OCI-LY1 (cell line): ENCODE data around the gene OPN1MW2.
"Not testable (repeated sequence)": the region's sequence is repeated elsewhere in the genome, so short reads cannot be mapped to it uniquely, and the experiment has no call there.

Source experiments
- H2AFZ ChIP-seq: fragments of 200-600 bp; sonication (generic), shearing (Covaris generic); 2 replicates; pipeline ENCODE4 v1.6.0; 2014; ENCODE audit warnings: antibody characterized with exemption, mild to moderate bottlenecking, low read length
- H3F3A ChIP-seq: fragments of 200-600 bp; sonication (generic), shearing (Covaris generic); 2 replicates; pipeline ENCODE4 v1.6.0; 2014; ENCODE audit warnings: mild to moderate bottlenecking, antibody characterized with exemption, low read length, moderate library complexity; ENCODE audit not compliant: insufficient read depth
- H3K27ac ChIP-seq: fragments of 200-600 bp; sonication (generic); 2 replicates; pipeline ENCODE4 v1.5.1; 2014; ENCODE audit warnings: low read length, mixed run types, mild to moderate bottlenecking, low read depth; ENCODE audit not compliant: poor library complexity, severe bottlenecking
- H3K27me3 ChIP-seq: fragments of 200-600 bp; sonication (generic); 2 replicates; pipeline ENCODE4 v1.6.0; 2014; ENCODE audit warnings: antibody characterized with exemption, mild to moderate bottlenecking, low read length, moderate library complexity; ENCODE audit not compliant: insufficient read depth
- H3K36me3 ChIP-seq: fragments of 200-600 bp; sonication (generic); 2 replicates; pipeline ENCODE4 v1.6.1; 2014; ENCODE audit warnings: mild to moderate bottlenecking, antibody characterized with exemption, low read length, moderate library complexity, mixed read lengths; ENCODE audit not compliant: insufficient read depth
- H3K4me1 ChIP-seq: fragments of 200-600 bp; sonication (generic); 2 replicates; pipeline ENCODE4 v1.5.1; 2014; ENCODE audit warnings: mild to moderate bottlenecking, low read length, moderate library complexity; ENCODE audit not compliant: insufficient read depth, severe bottlenecking
- H3K4me2 ChIP-seq: fragments of 200-600 bp; sonication (generic), shearing (Covaris generic); 2 replicates; pipeline ENCODE4 v1.6.1; 2014; ENCODE audit warnings: low read length
- H3K4me3 ChIP-seq: fragments of 200-600 bp; sonication (generic); 2 replicates; pipeline ENCODE4 v1.5.1; 2014; ENCODE audit warnings: low read length, low read depth, mild to moderate bottlenecking, mixed read lengths; ENCODE audit not compliant: poor library complexity, severe bottlenecking
- H3K79me2 ChIP-seq: fragments of 200-600 bp; shearing (Covaris generic); 2 replicates; pipeline ENCODE4 v1.6.1; 2016; ENCODE audit warnings: mixed run types, low read length, mixed read lengths; ENCODE audit not compliant: insufficient read depth
- H3K9ac ChIP-seq: fragments of 200-600 bp; sonication (generic), shearing (Covaris generic); 2 replicates; pipeline ENCODE4 v1.6.1; 2014; ENCODE audit warnings: mild to moderate bottlenecking, low read length, mixed read lengths
- H3K9me2 ChIP-seq: fragments of 200-600 bp; sonication (generic), shearing (Covaris generic); 2 replicates; pipeline ENCODE4 v1.6.1; 2014; ENCODE audit warnings: low read depth, mild to moderate bottlenecking, low read length, mixed read lengths
- H3K9me3 ChIP-seq: fragments of 200-600 bp; shearing (Covaris generic); 2 replicates; pipeline ENCODE4 v1.6.1; 2014; ENCODE audit warnings: low read length, mixed read lengths
- H4K20me1 ChIP-seq: fragments of 200-600 bp; sonication (generic), shearing (Covaris generic); 2 replicates; pipeline ENCODE4 v1.6.0; 2016; ENCODE audit warnings: mild to moderate bottlenecking, low read length; ENCODE audit not compliant: insufficient read depth

Gene OPN1MW2

DNA sequence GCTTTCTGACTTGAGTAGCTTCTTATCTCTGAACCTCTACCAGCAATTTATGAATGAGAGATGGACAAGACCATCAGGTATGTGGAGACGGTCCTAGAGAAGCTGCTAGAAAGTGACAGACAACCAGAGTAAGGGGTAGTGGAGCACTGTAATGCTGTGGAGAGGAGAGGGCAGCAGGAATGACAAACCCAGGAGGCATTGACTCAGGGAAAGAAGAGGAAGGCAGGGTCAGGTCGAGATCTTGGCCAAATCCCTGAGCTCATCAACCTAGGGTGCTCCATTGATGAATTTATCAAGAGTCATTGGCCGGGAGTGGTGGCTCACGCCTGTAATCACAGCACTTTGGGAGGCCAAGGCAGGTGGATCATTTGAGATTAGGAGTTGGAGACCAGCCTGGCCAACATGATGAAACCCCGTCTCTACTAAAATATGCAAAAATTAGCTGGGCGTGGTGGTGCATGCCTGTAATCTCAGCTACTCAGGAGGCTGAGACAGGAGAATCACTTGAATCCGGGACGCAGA lies 20.5 kb downstream of the OPN1MW2 start:
- H3K9me2 ChIP-seq, H3K27ac ChIP-seq, H3K4me3 ChIP-seq, H3K79me2 ChIP-seq, H4K20me1 ChIP-seq, H3K27me3 ChIP-seq, H3F3A ChIP-seq, H3K9me3 ChIP-seq, H3K9ac ChIP-seq, H3K36me3 ChIP-seq, H3K4me2 ChIP-seq, H2AFZ ChIP-seq, H3K4me1 ChIP-seq: not testable (repeated sequence)

DNA sequence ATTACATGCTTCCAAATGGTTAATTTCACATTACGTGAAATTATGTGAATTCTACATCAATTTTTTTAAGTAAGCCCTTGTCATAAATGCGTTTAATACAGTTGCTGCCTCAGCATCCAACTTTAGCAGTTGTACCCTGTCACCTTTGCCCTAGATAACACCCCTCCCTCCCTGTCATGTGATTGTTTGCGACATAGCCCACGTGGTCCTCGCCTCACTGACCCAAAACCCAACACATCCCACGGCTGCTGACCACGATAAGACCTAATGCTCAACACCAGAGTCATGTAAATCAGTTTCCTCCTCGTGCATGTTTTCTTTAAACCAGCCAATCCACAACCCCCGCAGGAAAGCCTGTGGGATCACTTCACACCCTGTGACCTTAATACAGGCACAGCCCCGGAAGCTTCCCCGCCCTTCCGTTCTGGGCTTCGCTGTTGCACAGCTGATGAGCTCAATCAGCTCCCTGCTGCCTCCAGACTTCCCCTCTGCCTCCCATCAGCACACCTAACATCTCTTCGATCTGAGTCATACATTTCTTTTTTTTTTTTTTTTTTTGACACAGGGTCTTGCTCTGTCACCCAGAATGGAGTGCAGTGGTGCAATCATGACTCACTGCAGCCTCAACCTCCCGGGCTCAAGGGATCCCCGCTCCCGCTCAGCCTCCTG lies 28.0 kb downstream of the OPN1MW2 start:
- not testable (repeated sequence) for H3K4me2 ChIP-seq, H3K9me2 ChIP-seq, H3K4me1 ChIP-seq, H3K9ac ChIP-seq, H2AFZ ChIP-seq, H3K79me2 ChIP-seq, H3F3A ChIP-seq, H3K27ac ChIP-seq, H3K27me3 ChIP-seq, H3K9me3 ChIP-seq, H3K36me3 ChIP-seq, H3K4me3 ChIP-seq, H4K20me1 ChIP-seq

DNA sequence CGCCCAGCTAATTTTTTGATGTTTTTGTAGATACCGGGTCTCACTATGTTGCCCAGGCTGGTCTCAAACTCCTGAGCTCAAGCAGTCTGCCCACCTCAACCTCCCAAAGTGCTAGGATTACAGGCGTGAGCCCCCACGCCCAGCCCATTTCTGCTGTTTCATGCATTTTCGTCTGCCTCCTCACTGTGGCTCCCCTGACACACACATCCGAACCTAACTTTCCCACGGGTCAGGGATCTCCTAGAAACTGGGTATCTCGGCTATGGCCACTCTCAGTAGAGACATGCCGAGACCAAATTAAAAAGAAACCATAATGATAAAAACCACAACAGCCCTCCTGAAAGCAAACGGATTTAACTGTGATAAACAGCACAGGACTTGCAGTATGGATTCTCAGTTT lies 28.5 kb downstream of the OPN1MW2 start:
- not testable (repeated sequence) for H3K4me1 ChIP-seq, H3K9me3 ChIP-seq, H4K20me1 ChIP-seq, H3K9ac ChIP-seq, H2AFZ ChIP-seq, H3K27ac ChIP-seq, H3K9me2 ChIP-seq, H3F3A ChIP-seq, H3K4me3 ChIP-seq, H3K27me3 ChIP-seq, H3K4me2 ChIP-seq, H3K36me3 ChIP-seq, H3K79me2 ChIP-seq

DNA sequence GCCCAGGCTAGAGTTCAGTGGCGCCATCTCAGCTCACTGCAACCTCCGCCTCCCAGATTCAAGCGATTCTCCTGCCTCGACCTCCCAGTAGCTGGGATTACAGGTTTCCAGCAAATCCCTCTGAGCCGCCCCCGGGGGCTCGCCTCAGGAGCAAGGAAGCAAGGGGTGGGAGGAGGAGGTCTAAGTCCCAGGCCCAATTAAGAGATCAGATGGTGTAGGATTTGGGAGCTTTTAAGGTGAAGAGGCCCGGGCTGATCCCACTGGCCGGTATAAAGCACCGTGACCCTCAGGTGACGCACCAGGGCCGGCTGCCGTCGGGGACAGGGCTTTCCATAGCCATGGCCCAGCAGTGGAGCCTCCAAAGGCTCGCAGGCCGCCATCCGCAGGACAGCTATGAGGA lies 37.7 kb downstream of the OPN1MW2 start, which contains the start of gene OPN1MW3:
Gene OPN1MW3, plus strand, starts transcription at position 301 of the 400 bp plus-strand sequence. Its CDS starts 38 bp downstream, at position 339.
- H3K9me2 ChIP-seq, H3K4me3 ChIP-seq, H3K4me1 ChIP-seq, H2AFZ ChIP-seq, H3K9ac ChIP-seq, H3F3A ChIP-seq, H3K79me2 ChIP-seq, H3K36me3 ChIP-seq, H3K4me2 ChIP-seq, H3K9me3 ChIP-seq, H4K20me1 ChIP-seq, H3K27me3 ChIP-seq, H3K27ac ChIP-seq: not testable (repeated sequence)

DNA sequence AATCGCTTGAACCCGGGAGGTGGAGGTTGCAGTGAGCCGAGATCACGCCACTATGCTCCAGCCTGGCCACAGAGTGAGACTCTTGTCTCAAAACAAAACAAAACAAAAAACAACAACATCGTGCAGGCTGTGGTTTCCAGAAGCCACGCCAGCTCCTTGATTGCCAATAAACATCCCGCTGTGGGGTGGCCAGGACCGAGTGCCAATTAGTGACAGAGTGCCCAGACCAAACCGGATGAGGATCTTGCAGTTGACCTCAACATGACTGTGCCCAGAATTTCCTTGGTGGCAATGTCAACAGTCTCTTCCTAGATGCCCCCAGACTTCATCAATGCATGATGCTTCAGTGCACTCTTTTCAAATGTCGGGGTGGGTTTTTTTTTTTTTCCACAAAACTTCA lies 39.2 kb downstream of the OPN1MW2 start:
- H2AFZ ChIP-seq, H3K27ac ChIP-seq, H3K9ac ChIP-seq, H3K79me2 ChIP-seq, H3K9me2 ChIP-seq, H3K27me3 ChIP-seq, H3K9me3 ChIP-seq, H3K4me1 ChIP-seq, H4K20me1 ChIP-seq, H3K4me2 ChIP-seq, H3F3A ChIP-seq, H3K4me3 ChIP-seq, H3K36me3 ChIP-seq: not testable (repeated sequence)

DNA sequence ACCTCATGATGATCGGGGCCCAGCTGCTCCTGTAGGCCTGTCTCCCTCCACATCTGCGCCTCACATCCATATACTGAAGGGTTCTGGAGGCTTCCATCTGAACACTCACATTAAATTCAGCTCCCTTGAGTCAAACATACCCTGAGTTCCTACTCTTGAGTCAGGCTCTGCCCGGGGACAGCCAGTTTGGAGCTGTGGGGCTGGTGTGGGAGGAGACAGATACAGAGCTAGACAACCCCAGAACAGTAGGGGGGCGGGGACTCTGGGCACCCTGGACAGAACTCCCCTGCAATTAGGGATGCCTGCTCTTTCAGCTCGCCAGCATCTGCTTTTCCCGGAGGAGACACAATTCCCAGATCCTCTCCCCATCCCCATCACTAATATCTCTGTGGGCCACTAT lies 43.5 kb downstream of the OPN1MW2 start:
- not testable (repeated sequence) for H3F3A ChIP-seq, H3K27ac ChIP-seq, H3K27me3 ChIP-seq, H3K36me3 ChIP-seq, H3K9me2 ChIP-seq, H3K4me1 ChIP-seq, H3K9me3 ChIP-seq, H3K79me2 ChIP-seq, H3K4me2 ChIP-seq, H3K9ac ChIP-seq, H4K20me1 ChIP-seq, H3K4me3 ChIP-seq, H2AFZ ChIP-seq

DNA sequence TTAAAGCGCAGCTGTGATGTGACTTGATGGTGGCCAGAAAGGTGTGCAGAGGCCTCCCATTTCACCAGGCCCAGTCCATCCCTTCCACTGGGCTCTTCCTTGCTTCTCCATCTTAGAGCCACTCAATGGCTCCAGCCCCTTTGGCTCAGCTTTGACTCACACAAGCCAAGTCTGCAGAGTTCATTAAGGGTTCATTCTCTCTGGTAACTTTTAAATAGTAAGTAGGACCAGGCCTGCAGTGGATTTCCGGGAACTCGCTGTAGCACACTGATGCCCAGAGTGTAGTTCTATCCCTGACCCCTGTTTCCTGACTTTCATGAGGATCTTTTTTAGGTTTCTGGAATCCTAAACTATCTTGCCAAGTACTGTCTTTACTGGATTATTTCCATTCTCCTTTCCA lies 49.7 kb downstream of the OPN1MW2 start:
- not testable (repeated sequence) for H3F3A ChIP-seq, H3K27ac ChIP-seq, H4K20me1 ChIP-seq, H3K27me3 ChIP-seq, H2AFZ ChIP-seq, H3K4me3 ChIP-seq, H3K4me2 ChIP-seq, H3K36me3 ChIP-seq, H3K4me1 ChIP-seq, H3K9me3 ChIP-seq, H3K79me2 ChIP-seq, H3K9me2 ChIP-seq, H3K9ac ChIP-seq
